ENCODE data around the gene DNMT3L.
"Not testable (repeated sequence)": the region's sequence is repeated elsewhere in the genome, so short reads cannot be mapped to it uniquely, and the experiment has no call there.

DNMT3L gene

GRCh38 chr21:44294391-44295162 is 32.9 kb upstream of the DNMT3L start:
- DNase-seq: peak; percentile 64 to 72 (median 66)

- DNase-seq: no peak
These were observed 32.0 kb upstream of the DNMT3L start for GRCh38 chr21:44293551-44294231.

- DNase-seq: no peak
These were observed 31.1 kb upstream of the DNMT3L start for GRCh38 chr21:44292812-44293195.

- peak in 1 of 3 donors; percentile 23 for DNase-seq
These were observed 30.5 kb upstream of the DNMT3L start for GRCh38 chr21:44291936-44292811.

- DNase-seq: no peak
These were observed 29.6 kb upstream of the DNMT3L start for GRCh38 chr21:44291078-44291935.

GRCh38 chr21:44290327-44291077 is 28.8 kb upstream of the DNMT3L start:
- no peak for DNase-seq

GRCh38 chr21:44289381-44290010 is 27.8 kb upstream of the DNMT3L start:
- DNase-seq: no peak

- DNase-seq: no peak
These were observed 26.8 kb upstream of the DNMT3L start for GRCh38 chr21:44288251-44289110.

GRCh38 chr21:44286716-44287632 is 25.3 kb upstream of the DNMT3L start:
- DNase-seq: peak; percentile 27 to 59 (median 45)

GRCh38 chr21:44286086-44286715 is 24.5 kb upstream of the DNMT3L start:
- DNase-seq: no peak

GRCh38 chr21:44285138-44285992 is 23.7 kb upstream of the DNMT3L start, which contains the start of gene AIRE:
AIRE (plus strand) TSS chr21:44285876; CDS start chr21:44286007, 131 bp downstream.
- peak; percentile 60 to 73 (median 66) for DNase-seq

GRCh38 chr21:44283948-44284347 is 22.3 kb upstream of the DNMT3L start:
- no peak for DNase-seq

- DNase-seq: not testable (repeated sequence)
These were observed 21.6 kb upstream of the DNMT3L start for GRCh38 chr21:44283211-44283785.

- no peak for DNase-seq
These were observed 20.7 kb upstream of the DNMT3L start for GRCh38 chr21:44282370-44282769.

GRCh38 chr21:44281801-44282200 is 20.1 kb upstream of the DNMT3L start:
- no peak for DNase-seq

GRCh38 chr21:44279354-44280260 is 17.9 kb upstream of the DNMT3L start:
- no peak for DNase-seq
